Effector memory CD8-positive, alpha-beta T cell (primary cell): Measurements from ENCODE around the gene ATP4B.

Experiments used
- ATAC-seq: fragments of 150-1000 bp; cut with Tn5 transposase; replicated peaks from 2 replicates; pipeline ENCODE4 v1.10.0; 2021; ENCODE audit warnings: mild to moderate bottlenecking, moderate library complexity
- DNase-seq, 3 experiments: peaks; one replicate each; pipeline ENCODE4 v3.0.0; 2021
- H3K27ac Mint-ChIP-seq, 2 donors: one replicate each; pipeline ENCODE4 v1.8.0; 2022; ENCODE audit warnings: mild to moderate bottlenecking in 2 of 2, mixed read lengths in 2 of 2, moderate library complexity in 2 of 2
- H3K27me3 Mint-ChIP-seq, 2 donors: one replicate each; pipeline ENCODE4 v1.8.0; 2022; ENCODE audit warnings: mixed read lengths in 2 of 2
- H3K36me3 Mint-ChIP-seq: one replicate; pipeline ENCODE4 v1.8.0; 2022; ENCODE audit warnings: mild to moderate bottlenecking, moderate library complexity, mixed read lengths; ENCODE audit not compliant: insufficient read depth
- H3K4me1 Mint-ChIP-seq, 2 donors: one replicate each; pipeline ENCODE4 v1.8.0; 2022; ENCODE audit warnings: low read depth in 2 of 2, mixed read lengths in 2 of 2
- H3K4me3 Mint-ChIP-seq, 2 donors: one replicate each; pipeline ENCODE4 v1.8.0; 2022; ENCODE audit warnings: mild to moderate bottlenecking in 2 of 2, mixed read lengths in 2 of 2, moderate library complexity in 2 of 2
- H3K9me3 Mint-ChIP-seq, 2 donors: one replicate each; pipeline ENCODE4 v1.8.0; 2022; ENCODE audit warnings: mixed read lengths in 2 of 2

Gene ATP4B

GRCh38 chr13:113643593-113643992 lies 14.4 kb downstream of the ATP4B start:
- Mint-ChIP-seq H3K4me3 (no peak overlapping the region), H3K27ac (no peak overlapping the region), H3K27me3 (no peaks in the 10 kb centered on the region), H3K4me1 (peaks cover 3 to 5% of the 10 kb centered on the region in 2 donors), H3K9me3 (no peaks in the 10 kb centered on the region), H3K36me3 (peaks cover 16% of the 10 kb centered on the region)
- DNase-seq: no peak
- no peak for ATAC-seq

- H3K4me1 Mint-ChIP-seq: peaks cover 3 to 5% of the 10 kb centered on the region in 2 donors
- no peak overlapping the region for H3K4me3 Mint-ChIP-seq
- ATAC-seq (no peak), DNase-seq (no peak)
- H3K27ac Mint-ChIP-seq: no peak overlapping the region
- peaks cover 22% of the 10 kb centered on the region for H3K36me3 Mint-ChIP-seq
- no peaks in the 10 kb centered on the region for H3K9me3 Mint-ChIP-seq
- no peaks in the 10 kb centered on the region for H3K27me3 Mint-ChIP-seq
Measured at GRCh38 chr13:113642563-113642962, 15.4 kb downstream of the ATP4B start.

GRCh38 chr13:113641426-113641825 lies 16.6 kb downstream of the ATP4B start:
- Mint-ChIP-seq H3K27ac (no peak overlapping the region), H3K4me3 (no peak overlapping the region), H3K27me3 (no peaks in the 10 kb centered on the region), H3K36me3 (peaks cover 26% of the 10 kb centered on the region), H3K4me1 (peaks cover under 1 to 3% of the 10 kb centered on the region in 2 donors), H3K9me3 (no peaks in the 10 kb centered on the region)
- DNase-seq (no peak), ATAC-seq (no peak)

GRCh38 chr13:113639616-113640262 lies 18.3 kb downstream of the ATP4B start:
- peaks cover 26% of the 10 kb centered on the region for H3K36me3 Mint-ChIP-seq
- DNase-seq (no peak), ATAC-seq (no peak)
- no peaks in the 10 kb centered on the region for H3K27me3 Mint-ChIP-seq
- H3K4me1 Mint-ChIP-seq: no peaks in the 10 kb centered on the region
- H3K4me3 Mint-ChIP-seq: no peak overlapping the region
- H3K27ac Mint-ChIP-seq: no peak overlapping the region
- H3K9me3 Mint-ChIP-seq: no peaks in the 10 kb centered on the region

GRCh38 chr13:113638806-113639205 lies 19.2 kb downstream of the ATP4B start:
- Mint-ChIP-seq H3K36me3 (peaks cover 29% of the 10 kb centered on the region), H3K27me3 (no peaks in the 10 kb centered on the region), H3K27ac (no peak overlapping the region), H3K4me1 (no peaks in the 10 kb centered on the region), H3K9me3 (no peaks in the 10 kb centered on the region), H3K4me3 (no peak overlapping the region)
- DNase-seq: no peak
- ATAC-seq: no peak

- H3K36me3 Mint-ChIP-seq: peaks cover 34% of the 10 kb centered on the region
Measured at GRCh38 chr13:113638173-113638746, 19.7 kb downstream of the ATP4B start.

GRCh38 chr13:113637262-113638160 lies 20.5 kb downstream of the ATP4B start:
- H3K4me3 Mint-ChIP-seq: no peak overlapping the region
- ATAC-seq: no peak
- no peaks in the 10 kb centered on the region for H3K4me1 Mint-ChIP-seq
- H3K9me3 Mint-ChIP-seq: no peaks in the 10 kb centered on the region
- H3K36me3 Mint-ChIP-seq: peaks cover 38% of the 10 kb centered on the region
- H3K27me3 Mint-ChIP-seq: no peaks in the 10 kb centered on the region
- DNase-seq: no peak
- no peak overlapping the region for H3K27ac Mint-ChIP-seq

More at GRCh38 chr13:113638173-113638746, 19.7 kb downstream of the ATP4B start:
- H3K4me1 Mint-ChIP-seq: no peaks in the 10 kb centered on the region
- DNase-seq: no peak
- H3K9me3 Mint-ChIP-seq: no peaks in the 10 kb centered on the region
- H3K27me3 Mint-ChIP-seq: no peaks in the 10 kb centered on the region
- no peak overlapping the region for H3K27ac Mint-ChIP-seq
- no peak for ATAC-seq
- no peak overlapping the region for H3K4me3 Mint-ChIP-seq

- Mint-ChIP-seq H3K27me3 (no peaks in the 10 kb centered on the region), H3K4me1 (no peaks in the 10 kb centered on the region), H3K9me3 (no peaks in the 10 kb centered on the region), H3K4me3 (no peak overlapping the region), H3K36me3 (peaks cover 42% of the 10 kb centered on the region), H3K27ac (no peak overlapping the region)
- ATAC-seq: no peak
- DNase-seq: no peak
Measured at GRCh38 chr13:113636266-113636963, 21.6 kb downstream of the ATP4B start.

- peaks cover 43% of the 10 kb centered on the region for H3K36me3 Mint-ChIP-seq
Measured at GRCh38 chr13:113635709-113636108, 22.3 kb downstream of the ATP4B start.

GRCh38 chr13:113635048-113635420 lies 23.0 kb downstream of the ATP4B start:
- no peak for DNase-seq
- peaks cover 40% of the 10 kb centered on the region for H3K36me3 Mint-ChIP-seq
- no peak for ATAC-seq
- no peaks in the 10 kb centered on the region for H3K9me3 Mint-ChIP-seq
- no peak overlapping the region for H3K4me3 Mint-ChIP-seq
- H3K27ac Mint-ChIP-seq: no peak overlapping the region
- no peaks in the 10 kb centered on the region for H3K4me1 Mint-ChIP-seq
- no peaks in the 10 kb centered on the region for H3K27me3 Mint-ChIP-seq

More at GRCh38 chr13:113635709-113636108, 22.3 kb downstream of the ATP4B start:
- Mint-ChIP-seq H3K27me3 (no peaks in the 10 kb centered on the region), H3K4me1 (no peaks in the 10 kb centered on the region), H3K9me3 (no peaks in the 10 kb centered on the region), H3K27ac (no peak overlapping the region), H3K4me3 (no peak overlapping the region)
- DNase-seq (no peak), ATAC-seq (no peak)

- DNase-seq: no peak
- Mint-ChIP-seq H3K27me3 (no peaks in the 10 kb centered on the region), H3K4me1 (no peaks in the 10 kb centered on the region), H3K4me3 (no peak overlapping the region), H3K9me3 (no peaks in the 10 kb centered on the region), H3K27ac (no peak overlapping the region), H3K36me3 (peaks cover 40% of the 10 kb centered on the region)
- ATAC-seq: no peak
Measured at GRCh38 chr13:113634279-113635047, 23.5 kb downstream of the ATP4B start.

- Mint-ChIP-seq H3K36me3 (peaks cover 37% of the 10 kb centered on the region), H3K4me1 (peaks cover 0 to 4% of the 10 kb centered on the region in 2 donors), H3K27me3 (no peaks in the 10 kb centered on the region), H3K4me3 (no peak overlapping the region), H3K9me3 (no peaks in the 10 kb centered on the region), H3K27ac (no peak overlapping the region)
- ATAC-seq (no peak), DNase-seq (no peak)
Measured at GRCh38 chr13:113633485-113633873, 24.5 kb downstream of the ATP4B start.
